H9 (cell line): ENCODE results near the gene SGO2. TPM values are rescaled to one million over a fixed set of nuclear protein-coding genes. Genes with fewer than 3 reads are reported as not detected.

Source experiments
- DNase-seq: peaks from one replicate; pipeline ENCODE4 v3.0.0-alpha.2; 2017
- H2AFZ ChIP-seq: one replicate; pipeline ENCODE4 v1.6.1; 2013; ENCODE audit warnings: mild to moderate bottlenecking, low read length, control low read depth, moderate library complexity
- H2AK5ac ChIP-seq: 2 replicates; pipeline ENCODE4 v1.6.1; 2013; ENCODE audit warnings: low read length, control low read depth, mixed read lengths; ENCODE audit not compliant: insufficient read length
- H2BK120ac ChIP-seq: one replicate; pipeline ENCODE4 v1.6.1; 2013; ENCODE audit warnings: low read depth, mild to moderate bottlenecking, low read length, control low read depth, inconsistent platforms; ENCODE audit not compliant: poor library complexity, severe bottlenecking
- H2BK12ac ChIP-seq: 2 replicates; pipeline ENCODE4 v1.6.1; 2013; ENCODE audit warnings: low read length, control low read depth, mixed read lengths, low read depth; ENCODE audit not compliant: insufficient read length
- H2BK15ac ChIP-seq: 2 replicates; pipeline ENCODE4 v1.6.1; 2013; ENCODE audit warnings: low read depth, low read length, control low read depth
- H2BK20ac ChIP-seq: one replicate; pipeline ENCODE4 v1.6.1; 2013; ENCODE audit warnings: low read depth, mild to moderate bottlenecking, low read length, control low read depth, inconsistent platforms; ENCODE audit not compliant: poor library complexity, severe bottlenecking
- H2BK5ac ChIP-seq: 2 replicates; pipeline ENCODE4 v1.6.1; 2013; ENCODE audit warnings: low read length, control low read depth, mixed read lengths; ENCODE audit not compliant: insufficient read length
- H3K14ac ChIP-seq: 2 replicates; pipeline ENCODE4 v1.6.1; 2013; ENCODE audit warnings: low read length, control low read depth; ENCODE audit not compliant: insufficient read depth
- H3K18ac ChIP-seq: 2 replicates; pipeline ENCODE4 v1.6.1; 2013; ENCODE audit warnings: low read depth, mild to moderate bottlenecking, mixed read lengths, low read length, control low read depth; ENCODE audit not compliant: insufficient read length
- H3K23ac ChIP-seq: 2 replicates; pipeline ENCODE4 v1.6.1; 2013; ENCODE audit warnings: low read length, control low read depth, mixed read lengths, low read depth; ENCODE audit not compliant: insufficient read length
- H3K23me2 ChIP-seq: 2 replicates; pipeline ENCODE4 v1.6.1; 2013; ENCODE audit warnings: low read depth, mild to moderate bottlenecking, mixed read lengths, low read length, control low read depth; ENCODE audit not compliant: insufficient read length, poor library complexity, severe bottlenecking
- H3K27ac ChIP-seq: 2 replicates; pipeline ENCODE4 v1.5.1; 2013; ENCODE audit warnings: low read length, control low read depth, mixed read lengths, low read depth; ENCODE audit not compliant: insufficient read length
- H3K27me3 ChIP-seq: 2 replicates; pipeline ENCODE4 v1.6.1; 2013; ENCODE audit warnings: low read length, control low read depth, inconsistent platforms; ENCODE audit not compliant: insufficient read depth
- H3K4ac ChIP-seq: 2 replicates; pipeline ENCODE4 v1.6.1; 2013; ENCODE audit warnings: low read depth, mild to moderate bottlenecking, control low read depth, inconsistent platforms, low read length, moderate library complexity
- H3K4me1 ChIP-seq: 2 replicates; pipeline ENCODE4 v1.6.1; 2013; ENCODE audit warnings: low read length, control low read depth, inconsistent platforms; ENCODE audit not compliant: insufficient read depth
- H3K4me2 ChIP-seq: 2 replicates; pipeline ENCODE4 v1.6.1; 2013; ENCODE audit warnings: low read length, control low read depth, mixed read lengths; ENCODE audit not compliant: insufficient read length, insufficient read depth
- H3K56ac ChIP-seq: 2 replicates; pipeline ENCODE4 v1.6.1; 2013; ENCODE audit warnings: low read depth, mild to moderate bottlenecking, mixed read lengths, low read length, control low read depth; ENCODE audit not compliant: insufficient read length
- H3K79me1 ChIP-seq: 2 replicates; pipeline ENCODE4 v1.6.1; 2013; ENCODE audit warnings: low read depth, mild to moderate bottlenecking, moderate library complexity, low read length, control low read depth, inconsistent platforms; ENCODE audit not compliant: insufficient read depth, poor library complexity, severe bottlenecking
- H3K79me2 ChIP-seq: 2 replicates; pipeline ENCODE4 v1.6.1; 2013; ENCODE audit warnings: low read length, control low read depth, inconsistent platforms; ENCODE audit not compliant: insufficient read depth
- H3K9ac ChIP-seq: 2 replicates; pipeline ENCODE4 v1.6.1; 2013; ENCODE audit warnings: low read length, control low read depth, mixed read lengths; ENCODE audit not compliant: insufficient read length; ENCODE audit errors: extremely low read depth
- H3K9me3 ChIP-seq: one replicate; pipeline ENCODE4 v1.6.1; 2013; ENCODE audit warnings: low read depth, low read length, inconsistent platforms; ENCODE audit not compliant: control insufficient read depth
- H3T11ph ChIP-seq: one replicate; pipeline ENCODE4 v1.6.1; 2013; ENCODE audit warnings: mild to moderate bottlenecking, low read length, control low read depth, inconsistent platforms
- H4K20me1 ChIP-seq: one replicate; pipeline ENCODE4 v1.6.1; 2013; ENCODE audit not compliant: control insufficient read depth, insufficient read length, insufficient read depth
- H4K5ac ChIP-seq: 2 replicates; pipeline ENCODE4 v1.6.1; 2013; ENCODE audit warnings: low read depth, mild to moderate bottlenecking, mixed read lengths, low read length, control low read depth; ENCODE audit not compliant: insufficient read length
- H4K8ac ChIP-seq: replicated peaks from 2 replicates; pipeline ENCODE4 v1.6.1; 2013; ENCODE audit warnings: low read length, control low read depth, mixed read lengths, low read depth; ENCODE audit not compliant: insufficient read length
- H4K91ac ChIP-seq: 2 replicates; pipeline ENCODE4 v1.6.1; 2013; ENCODE audit warnings: low read depth, mild to moderate bottlenecking, moderate library complexity, mixed read lengths, low read length, control low read depth; ENCODE audit not compliant: insufficient read length
- H3K27ac Mint-ChIP-seq, 3 experiments: 2 replicates in 2 of 3; 3 replicates in 1 of 3; pipeline ENCODE4 v1.8.0; 2020 to 2021; ENCODE audit warnings: mixed read lengths in 3 of 3, mild to moderate bottlenecking in 1 of 3, moderate library complexity in 1 of 3
- H3K27me3 Mint-ChIP-seq: 2 replicates; pipeline ENCODE4 v1.8.0; 2021; ENCODE audit warnings: low read depth, mild to moderate bottlenecking, moderate library complexity, mixed read lengths
- H3K36me3 Mint-ChIP-seq, 3 experiments: 2 replicates in 2 of 3; 3 replicates in 1 of 3; pipeline ENCODE4 v1.8.0; 2020 to 2021; ENCODE audit warnings: low read depth in 3 of 3, mixed read lengths in 3 of 3; ENCODE audit not compliant: insufficient read depth in 1 of 3
- H3K4me1 Mint-ChIP-seq, 2 experiments: 2 replicates each; pipeline ENCODE4 v1.8.0; 2020; ENCODE audit warnings: mixed read lengths in 2 of 2
- H3K4me3 Mint-ChIP-seq, 2 experiments: 2 replicates in 1 of 2; 3 replicates in 1 of 2; pipeline ENCODE4 v1.8.0; 2020 to 2021; ENCODE audit warnings: mild to moderate bottlenecking in 2 of 2, mixed read lengths in 2 of 2, moderate library complexity in 1 of 2
- H3K9me3 Mint-ChIP-seq, 2 experiments: 2 replicates in 1 of 2; 3 replicates in 1 of 2; pipeline ENCODE4 v1.8.0; 2020; ENCODE audit warnings: mild to moderate bottlenecking in 2 of 2, mixed read lengths in 2 of 2, moderate library complexity in 1 of 2
- CTCF ChIP-seq: fragments of 200-600 bp; sonication (generic); conservative IDR thresholded peaks from 3 replicates; pipeline ENCODE4 v1.8.0; 2021; ENCODE audit warnings: antibody characterized with exemption, mild to moderate bottlenecking
- WGBS: extraction: QIAGEN DNeasy Blood & Tissue Kit; methylation state at CpG from one replicate; pipeline ENCODE4 v1.1.7; 2013; ENCODE audit warnings: missing lambda C conversion rate, low lambda C conversion rate, mixed read lengths; ENCODE audit not compliant: insufficient read length; ENCODE audit errors: extremely low coverage; 5-methylcytosine and 5-hydroxymethylcytosine counted together
- total RNA-seq: library from RNA; stranded (reverse); gene quantifications from 2 replicates; pipeline ENCODE4 v1.2.1, GENCODE V29; 2021

Gene SGO2
- total RNA-seq, 1 experiment from 2014 or later, result 25.6 TPM

- H2AFZ ChIP-seq, result no peak overlapping the region
- H3K27ac Mint-ChIP-seq, result no peak overlapping the region
- no CpG with 5 or more reads among the region's 3 CpGs for WGBS
- H3K27me3 Mint-ChIP-seq, result no peaks in the 10 kb centered on the region
- H2BK12ac ChIP-seq, result no peak overlapping the region
- H4K20me1 ChIP-seq, result no peaks in the 10 kb centered on the region
- H2BK5ac ChIP-seq, result no peak overlapping the region
- no peak overlapping the region for H3T11ph ChIP-seq
- no peaks in the 10 kb centered on the region for H3K27me3 ChIP-seq
- no peak overlapping the region for H4K5ac ChIP-seq
- H3K4me2 ChIP-seq, result no peak overlapping the region
- no peak overlapping the region for H2BK15ac ChIP-seq
- no peaks in the 10 kb centered on the region for H3K36me3 Mint-ChIP-seq
- H4K91ac ChIP-seq, result no peak overlapping the region
- no peak overlapping the region for H3K4ac ChIP-seq
- no peak overlapping the region for H3K27ac ChIP-seq
- no peak overlapping the region for H2AK5ac ChIP-seq
- no peak overlapping the region for H3K23ac ChIP-seq
- H3K9ac ChIP-seq, result no peak overlapping the region
- no peak overlapping the region for H3K14ac ChIP-seq
- H3K79me1 ChIP-seq, result no peaks in the 10 kb centered on the region
- no peak overlapping the region for H3K4me3 Mint-ChIP-seq
- H2BK20ac ChIP-seq, result no peak overlapping the region
- H3K4me1 Mint-ChIP-seq, result no peaks in the 10 kb centered on the region
- no peak for TF ChIP-seq CTCF
- no peak overlapping the region for H3K18ac ChIP-seq
- H3K23me2 ChIP-seq, result no peaks in the 10 kb centered on the region
- H3K9me3 ChIP-seq, result no peaks in the 10 kb centered on the region
- no peak overlapping the region for H4K8ac ChIP-seq
- no peak overlapping the region for H3K56ac ChIP-seq
- no peaks in the 10 kb centered on the region for H3K79me2 ChIP-seq
- no peak overlapping the region for H2BK120ac ChIP-seq
- no peak for DNase-seq
- H3K4me1 ChIP-seq, result no peaks in the 10 kb centered on the region
- H3K9me3 Mint-ChIP-seq, result no peaks in the 10 kb centered on the region
These were observed 92.6 kb downstream of the SGO2 start for GRCh38 chr2:200618590-200619021.
